ENCODE measurements around the gene PRELID2.

PRELID2 gene

DNA sequence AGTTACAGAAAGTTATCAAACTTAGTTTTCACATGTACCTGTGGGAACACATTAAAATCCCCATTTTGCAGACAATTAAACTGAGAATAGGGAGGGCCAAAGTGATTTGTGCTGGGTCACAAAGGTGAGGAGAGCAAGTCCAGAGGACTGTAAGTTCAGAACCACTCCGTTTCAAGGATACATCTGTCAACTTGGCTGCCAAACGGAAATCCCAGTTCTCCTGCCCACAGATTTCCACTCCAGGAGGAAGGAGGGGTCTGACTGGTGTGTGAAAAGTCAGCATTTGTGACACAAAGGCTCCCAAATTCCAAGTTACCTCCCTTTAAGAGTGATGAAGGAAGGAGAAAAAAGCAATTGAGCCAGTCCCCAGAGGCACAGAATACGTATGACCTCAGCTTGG, 42.3 kb downstream of the PRELID2 start:
- no peak for DNase-seq

DNA sequence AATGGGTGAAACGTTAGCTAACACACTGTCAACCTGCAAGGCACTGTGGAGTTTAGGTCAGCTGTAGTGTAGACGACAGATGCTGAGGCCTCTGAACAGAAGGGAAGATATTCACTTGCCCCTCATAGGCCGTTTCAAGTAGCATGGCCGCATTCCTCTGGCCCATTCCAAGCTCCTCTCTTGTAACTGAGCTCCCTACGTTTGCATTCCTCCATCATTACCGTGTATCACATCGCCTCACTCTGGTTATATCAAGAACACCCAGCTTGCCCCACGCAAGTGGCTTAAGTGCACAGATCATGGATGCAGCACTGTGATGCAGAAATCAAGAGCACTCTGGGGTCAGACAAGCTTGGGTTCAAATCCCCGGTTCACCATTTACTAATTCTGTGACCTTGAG, 43.3 kb downstream of the PRELID2 start:
- no peak for DNase-seq

DNA sequence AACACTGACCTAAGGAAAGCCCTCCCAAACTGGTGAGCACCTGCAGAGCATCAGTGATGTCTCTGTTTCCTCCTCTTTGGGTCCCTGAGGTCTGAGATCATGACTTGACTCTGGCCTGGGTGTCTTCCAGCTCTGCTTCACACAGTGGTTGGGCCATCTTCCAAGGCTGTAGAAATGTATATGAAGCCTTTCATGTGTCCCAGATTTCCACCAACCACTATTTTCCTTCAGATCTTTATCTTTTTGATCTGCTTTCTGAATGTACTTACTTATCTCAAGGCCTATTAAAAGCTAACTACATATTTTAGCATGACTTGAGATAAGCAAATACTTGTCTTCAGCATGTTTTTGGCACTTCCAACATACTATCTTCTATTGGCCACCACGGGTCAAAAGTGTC, 47.1 kb downstream of the PRELID2 start:
- no peak for DNase-seq

DNA sequence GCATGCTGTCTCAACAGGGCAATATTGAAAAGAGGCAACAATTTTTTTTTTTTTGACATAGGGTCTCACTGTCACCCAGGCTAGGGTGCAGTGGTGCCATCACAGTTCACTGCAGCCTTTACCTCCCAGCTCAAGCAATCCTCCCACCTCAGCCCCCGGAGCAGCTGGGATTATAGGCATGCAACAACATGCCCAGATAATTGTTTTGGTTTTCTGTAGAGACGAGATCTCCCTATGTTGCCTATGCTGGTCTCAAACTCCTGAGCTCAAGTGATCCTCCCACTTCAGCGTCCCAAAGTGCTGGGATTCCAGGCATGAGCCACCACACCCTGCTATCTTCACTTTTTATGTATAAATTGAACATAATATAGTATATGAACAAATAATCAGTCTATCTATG, 47.6 kb downstream of the PRELID2 start:
- DNase-seq: no peak

DNA sequence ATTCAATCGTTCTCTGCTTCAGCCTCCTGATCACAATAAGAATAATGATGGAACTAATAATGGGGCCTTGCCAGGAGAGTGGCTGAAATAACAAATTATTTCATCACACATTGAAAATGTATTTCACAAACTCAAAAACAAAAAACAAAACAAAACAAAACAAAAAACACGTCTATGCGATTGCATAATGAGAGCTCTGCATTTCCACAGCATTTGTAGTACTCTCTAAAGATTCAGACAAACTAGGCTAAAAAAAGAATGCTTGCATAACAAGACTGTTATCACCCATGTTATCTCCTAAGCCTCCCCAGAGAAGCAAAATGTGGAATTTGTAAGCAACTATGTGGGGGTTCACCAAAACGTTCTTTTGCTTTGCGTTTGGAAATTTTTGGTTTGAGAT, 48.1 kb downstream of the PRELID2 start:
- DNase-seq: no peak

DNA sequence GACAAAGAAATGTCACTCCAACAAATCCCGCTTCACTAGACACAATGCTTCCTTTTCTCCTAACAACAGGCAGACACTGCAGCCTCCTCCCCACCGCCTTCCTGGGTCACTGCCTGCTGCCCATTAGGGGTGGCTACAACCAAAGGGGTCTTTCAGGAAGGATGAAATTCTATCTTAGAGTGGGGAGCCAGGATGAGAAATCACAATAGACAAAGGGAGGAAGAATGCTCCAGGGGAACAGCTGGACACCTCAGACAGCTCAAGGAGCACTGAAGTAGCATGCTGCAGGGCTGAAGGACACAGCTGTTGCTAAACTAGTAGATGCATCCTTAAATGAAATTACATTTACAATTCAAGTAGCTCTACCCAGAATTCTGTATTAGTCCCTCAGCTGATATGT, 54.2 kb downstream of the PRELID2 start:
- DNase-seq: no peak

DNA sequence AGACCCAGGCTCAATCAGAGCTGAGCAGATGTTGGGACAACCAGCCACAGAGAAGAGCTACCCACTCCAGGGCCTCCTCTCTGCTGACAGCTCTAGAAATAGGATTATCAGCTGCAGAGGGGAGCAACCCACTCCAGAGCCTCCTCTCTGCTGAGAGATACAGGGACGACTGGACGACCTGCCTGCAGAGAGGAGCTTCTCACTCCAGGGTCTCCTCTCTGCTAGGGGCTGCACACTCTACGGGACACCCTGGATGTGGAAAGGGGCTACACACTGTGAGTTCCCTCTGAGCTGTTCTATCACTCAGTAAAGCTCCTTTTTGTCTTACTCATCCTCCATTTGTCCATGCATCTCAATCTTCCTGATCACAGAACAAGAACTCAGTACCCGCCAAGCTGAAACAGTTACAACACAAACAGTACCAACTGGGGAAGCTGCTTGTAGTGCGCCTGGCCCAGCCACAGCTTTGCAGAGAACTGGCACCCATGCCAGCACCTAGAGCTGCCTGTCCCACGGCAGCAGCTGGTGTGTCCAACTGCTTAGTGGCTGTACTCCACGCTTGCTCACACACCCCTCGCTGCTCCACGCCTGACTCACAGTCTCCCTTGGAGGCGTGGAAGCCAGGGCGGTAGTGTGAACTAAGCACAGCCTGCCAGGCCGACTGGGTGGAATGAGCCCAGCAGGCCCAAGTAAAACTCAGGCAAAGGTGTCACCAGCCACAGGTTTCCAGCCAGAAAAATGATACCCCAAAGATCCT, 56.8 kb downstream of the PRELID2 start:
- DNase-seq: no peak

DNA sequence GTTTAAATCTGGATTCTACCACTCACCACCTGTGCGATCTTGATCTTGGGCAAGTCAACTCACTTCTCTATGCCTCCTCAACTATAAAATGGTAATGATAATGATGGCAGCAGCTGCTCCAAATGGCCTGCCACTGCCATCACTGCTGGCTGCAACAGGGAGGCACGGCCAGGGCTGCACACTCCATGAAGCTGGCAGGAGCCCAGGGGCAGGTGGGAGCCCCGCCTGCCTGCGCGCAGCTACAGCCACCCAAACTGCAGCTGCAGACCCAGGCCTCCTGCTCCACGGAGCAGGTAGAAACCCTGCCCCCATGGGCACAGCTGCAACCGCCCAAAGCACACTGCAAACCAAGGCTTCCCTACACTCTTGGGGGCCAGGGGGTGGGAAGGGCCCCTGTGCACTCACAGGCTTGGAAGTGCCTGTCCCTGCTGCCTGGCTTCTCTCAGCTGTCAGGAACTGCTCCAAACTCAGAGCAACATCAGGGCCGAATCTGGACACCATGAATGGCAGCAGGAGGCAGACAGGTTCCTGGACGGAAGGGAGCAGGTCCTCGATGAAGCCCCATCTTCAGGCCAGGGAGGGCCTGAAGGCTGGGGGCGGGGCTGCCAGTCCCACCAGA, 57.6 kb downstream of the PRELID2 start:
- DNase-seq: no peak

DNA sequence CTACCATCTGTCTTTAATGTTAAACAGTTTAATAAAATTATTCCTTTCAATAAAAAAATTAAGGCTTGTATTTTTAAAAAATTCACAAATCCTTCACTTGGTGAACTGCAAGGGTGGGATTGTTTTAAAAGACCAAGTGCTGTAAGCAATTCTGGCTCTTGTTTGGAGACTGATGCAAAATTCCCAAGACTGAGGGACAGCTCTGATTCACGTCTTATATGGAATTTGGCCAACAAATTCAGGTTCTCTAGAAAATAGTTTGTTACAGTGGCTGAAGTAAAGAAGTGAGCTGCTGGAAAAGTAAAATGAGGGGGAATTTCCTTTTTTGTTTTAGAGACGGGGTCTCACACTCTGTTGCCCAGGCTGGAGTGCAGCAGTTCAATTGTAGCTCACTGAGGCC, 58.3 kb downstream of the PRELID2 start:
- DNase-seq: no peak

DNA sequence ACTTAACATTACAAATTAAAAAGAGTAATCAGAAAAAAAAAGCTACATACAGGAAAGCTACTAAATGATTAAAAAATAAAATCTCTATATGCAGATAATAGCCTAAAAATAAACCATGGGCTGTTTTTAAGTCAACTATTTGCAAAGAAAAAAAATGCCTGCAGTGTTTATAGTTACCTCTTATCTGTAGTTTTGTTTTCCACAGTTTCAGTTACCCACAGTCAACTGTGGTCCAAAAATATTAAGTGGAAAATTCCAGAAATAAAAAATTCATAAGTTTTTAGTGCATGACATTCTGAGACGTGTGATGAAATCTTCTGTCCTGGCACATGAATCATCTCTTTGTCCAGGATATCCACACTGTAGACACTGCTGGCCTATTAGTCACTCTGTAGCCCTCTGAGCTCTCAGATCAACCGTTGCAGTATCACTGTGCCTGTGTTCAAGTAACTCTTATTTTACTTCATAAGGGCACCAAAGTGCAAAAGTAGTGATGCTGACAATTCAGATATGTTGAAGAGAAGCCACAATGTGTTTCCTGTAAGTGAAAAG, 59.2 kb downstream of the PRELID2 start:
- DNase-seq: peak; percentile 64 to 89

DNA sequence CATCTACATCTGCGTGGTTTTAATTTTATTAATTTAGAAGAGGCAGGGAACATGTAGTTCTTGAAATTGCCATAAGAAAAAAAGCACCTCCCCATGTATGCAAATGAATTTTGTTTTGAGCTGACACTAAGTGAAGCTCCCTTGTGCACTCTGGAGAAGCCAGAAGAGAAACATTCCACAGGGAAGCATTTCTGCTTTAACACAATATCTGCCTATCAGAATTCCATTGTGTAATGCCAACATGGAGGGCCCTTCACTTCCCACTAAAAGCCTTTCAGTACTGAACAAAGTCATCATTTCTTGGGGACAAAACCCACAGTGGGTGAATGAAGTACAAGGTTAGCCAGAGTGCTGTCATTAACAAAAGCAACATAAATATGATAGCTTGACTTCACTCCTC, 59.7 kb downstream of the PRELID2 start:
- DNase-seq: no peak

DNA sequence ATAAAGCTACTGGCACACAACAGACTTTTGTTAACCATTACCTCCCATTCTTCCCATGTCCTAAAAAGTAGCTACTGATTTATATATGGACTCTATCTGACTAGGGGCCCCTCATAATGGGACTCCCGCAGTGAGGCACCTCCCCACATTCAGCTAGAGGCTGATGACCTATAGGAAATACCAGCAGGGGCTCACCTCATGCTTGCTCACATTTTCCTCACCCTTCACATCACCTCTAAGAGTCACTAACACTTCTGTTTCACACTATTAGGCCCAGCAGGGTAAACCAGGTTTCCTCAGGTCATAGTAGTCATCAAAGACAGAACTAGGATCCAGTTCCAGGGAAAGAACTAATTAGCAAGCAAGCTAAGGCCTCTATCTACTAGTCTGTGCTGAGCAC, 60.7 kb downstream of the PRELID2 start:
- no peak for DNase-seq

DNA sequence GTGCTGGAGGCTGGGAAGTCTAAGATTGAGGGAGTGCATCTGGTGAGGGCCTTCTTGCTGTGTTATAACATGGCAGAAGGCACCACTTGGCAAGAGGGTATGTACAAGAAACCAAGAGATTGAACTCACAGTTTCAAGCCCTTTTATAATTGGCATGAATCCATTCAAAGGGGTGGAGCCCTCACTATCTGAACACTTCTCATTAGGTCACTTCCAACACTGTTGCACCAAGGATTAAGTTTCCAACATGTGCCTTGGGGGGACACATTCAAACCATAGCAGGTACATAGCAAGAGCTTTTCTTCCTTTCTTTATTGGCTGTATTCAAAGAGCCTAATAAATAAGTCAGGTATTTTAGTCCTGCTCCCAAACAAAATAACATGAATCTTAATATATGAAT, 62.7 kb downstream of the PRELID2 start:
- DNase-seq: no peak

DNA sequence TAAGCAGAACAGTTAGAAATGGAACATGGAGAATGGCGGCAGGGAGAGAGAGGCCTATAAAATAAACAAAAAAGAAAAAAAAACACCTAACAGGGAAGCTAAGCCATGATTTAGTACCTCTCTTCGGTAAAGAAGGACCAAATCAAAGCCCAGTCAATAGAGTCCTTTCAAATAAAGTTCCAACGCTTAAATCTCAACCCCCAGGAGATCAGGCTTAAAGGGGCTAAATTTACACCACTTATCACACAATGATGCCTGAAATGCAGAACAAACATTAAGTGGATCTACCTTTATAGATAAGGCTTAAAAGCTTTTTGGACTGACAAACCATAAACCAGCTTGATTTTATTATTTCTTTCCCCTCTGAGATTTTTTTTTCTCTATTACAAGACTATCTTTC, 66.3 kb downstream of the PRELID2 start:
- DNase-seq: no peak

DNA sequence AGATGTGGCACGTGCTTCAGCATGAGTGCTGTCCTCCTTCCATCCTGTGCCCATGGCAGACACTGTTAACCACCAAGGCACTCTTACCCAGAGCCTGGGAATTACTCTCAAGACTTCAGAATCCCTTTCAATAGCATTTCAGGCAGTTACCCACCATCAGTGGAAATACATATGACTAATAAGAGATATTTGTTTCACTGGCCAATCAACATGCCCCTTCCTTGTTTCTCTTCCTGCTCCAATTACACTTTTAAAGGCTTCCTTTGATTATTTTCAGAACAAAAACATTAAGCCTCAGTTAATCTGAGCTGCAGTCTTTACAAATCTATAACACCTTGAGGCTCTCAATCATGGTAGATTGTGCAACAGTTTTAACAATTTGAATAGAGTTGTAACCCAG, 70.8 kb downstream of the PRELID2 start:
- no peak for DNase-seq

DNA sequence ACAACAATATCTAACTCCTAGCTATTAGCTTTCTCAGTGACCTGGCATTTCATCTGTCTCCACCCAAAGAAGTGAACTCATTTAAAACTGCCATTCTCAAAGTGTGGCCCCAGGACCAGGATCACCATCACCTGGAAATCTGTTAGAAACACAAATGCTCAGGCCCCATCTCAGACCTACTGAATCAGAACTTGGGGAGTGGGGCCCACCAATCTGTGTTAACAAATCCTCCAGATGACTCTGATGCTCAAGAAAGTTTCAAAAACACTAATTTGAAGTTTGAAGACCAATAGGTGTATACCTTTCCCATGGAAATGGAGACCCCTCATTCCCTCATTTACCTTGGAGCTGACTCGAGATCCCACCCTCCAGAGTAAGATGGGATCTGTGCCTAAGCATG, 72.3 kb downstream of the PRELID2 start:
- no peak for DNase-seq

DNA sequence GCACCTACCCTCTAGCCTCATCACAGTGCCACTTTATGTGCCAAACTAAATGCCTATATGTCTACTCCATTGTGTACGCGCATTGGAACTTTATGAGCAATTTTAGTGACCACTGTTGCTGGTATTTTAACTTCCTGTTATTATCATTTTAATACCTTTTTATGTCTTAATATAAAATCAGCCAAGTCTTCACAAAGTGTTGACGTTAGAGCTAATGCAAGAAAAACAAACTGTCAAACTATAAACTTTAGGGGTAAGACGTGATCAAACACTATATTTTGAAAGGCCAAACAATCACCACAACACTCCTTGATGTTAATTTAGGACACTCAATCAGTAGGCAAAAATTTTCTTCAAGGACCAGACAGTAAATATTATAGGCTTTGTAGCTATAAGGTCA, 73.9 kb downstream of the PRELID2 start:
- DNase-seq: no peak

DNA sequence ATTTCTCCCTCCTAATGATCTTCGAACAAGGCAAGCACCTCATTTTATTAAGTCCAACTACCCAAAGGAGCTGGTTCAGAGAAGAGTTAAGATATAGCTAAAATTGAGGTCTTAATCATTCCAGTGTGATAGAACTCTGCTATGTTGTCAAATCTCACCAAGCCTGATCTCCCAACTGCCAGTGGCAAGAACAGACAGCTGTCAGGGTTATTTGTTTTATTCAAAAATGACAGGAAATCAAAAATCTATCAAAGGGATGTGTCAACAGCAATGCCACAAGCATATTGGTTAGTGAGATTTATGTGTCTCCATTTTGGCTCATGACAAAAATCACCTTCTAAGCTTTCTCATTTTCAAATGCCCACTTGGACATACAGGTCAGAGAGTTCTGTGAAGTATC, 74.5 kb downstream of the PRELID2 start:
- no peak for DNase-seq

DNA sequence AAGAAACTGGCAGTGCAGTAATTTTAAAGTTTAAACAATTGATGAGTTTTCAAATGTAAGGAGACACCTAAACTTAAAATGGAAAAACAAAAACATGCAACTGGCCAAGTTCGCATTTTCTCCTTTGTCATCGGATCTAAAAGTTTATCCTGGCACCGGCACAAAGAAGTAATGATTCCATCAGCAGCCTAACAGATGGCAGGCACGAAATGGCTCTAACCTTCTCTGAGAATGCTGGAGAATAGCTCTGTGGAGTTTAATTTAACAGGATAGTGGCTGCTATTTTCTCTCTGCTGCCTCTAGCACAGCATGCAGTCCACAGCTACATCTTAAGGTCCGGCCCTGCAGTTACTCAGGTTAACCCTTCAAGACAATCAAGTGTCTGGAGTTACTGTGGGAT, 82.2 kb downstream of the PRELID2 start:
- DNase-seq: no peak

DNA sequence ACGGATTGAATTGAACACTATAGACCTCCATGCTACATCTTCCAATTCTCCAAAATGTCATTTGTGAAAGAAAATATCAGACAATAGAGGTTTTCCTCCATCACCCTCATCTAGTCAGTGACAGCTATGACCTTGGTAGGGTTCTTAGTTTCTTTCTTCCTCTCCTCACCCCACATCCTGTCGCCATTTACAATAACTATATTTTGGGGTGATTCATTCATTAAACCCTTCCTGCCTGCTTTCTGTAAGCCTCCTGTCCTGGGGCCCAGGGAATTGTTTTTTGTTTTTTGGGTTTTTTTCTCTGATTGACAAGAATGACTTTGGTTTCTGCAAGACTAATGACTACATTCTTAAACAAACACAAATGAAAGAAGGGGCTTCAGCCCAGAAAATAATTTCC, 82.6 kb downstream of the PRELID2 start:
- no peak for DNase-seq

DNA sequence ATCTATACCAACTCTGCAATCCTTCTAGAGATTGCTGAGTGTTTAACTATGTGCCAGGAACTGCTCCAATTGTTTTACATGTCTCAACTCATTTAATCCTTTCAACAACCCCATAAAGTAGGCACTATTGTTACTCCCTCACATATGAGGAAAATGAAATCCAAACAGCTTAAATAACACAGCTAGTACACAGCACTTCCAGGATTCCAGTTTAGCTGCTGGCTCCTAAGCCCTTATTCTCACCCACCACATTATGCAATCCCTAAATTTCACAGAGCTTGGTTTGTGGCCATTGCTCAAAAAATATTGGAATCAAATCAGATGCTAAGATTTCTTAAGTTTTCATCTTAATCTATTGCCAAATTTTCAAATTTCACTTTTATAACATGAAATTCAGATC, 84.9 kb downstream of the PRELID2 start:
- no peak for DNase-seq

DNA sequence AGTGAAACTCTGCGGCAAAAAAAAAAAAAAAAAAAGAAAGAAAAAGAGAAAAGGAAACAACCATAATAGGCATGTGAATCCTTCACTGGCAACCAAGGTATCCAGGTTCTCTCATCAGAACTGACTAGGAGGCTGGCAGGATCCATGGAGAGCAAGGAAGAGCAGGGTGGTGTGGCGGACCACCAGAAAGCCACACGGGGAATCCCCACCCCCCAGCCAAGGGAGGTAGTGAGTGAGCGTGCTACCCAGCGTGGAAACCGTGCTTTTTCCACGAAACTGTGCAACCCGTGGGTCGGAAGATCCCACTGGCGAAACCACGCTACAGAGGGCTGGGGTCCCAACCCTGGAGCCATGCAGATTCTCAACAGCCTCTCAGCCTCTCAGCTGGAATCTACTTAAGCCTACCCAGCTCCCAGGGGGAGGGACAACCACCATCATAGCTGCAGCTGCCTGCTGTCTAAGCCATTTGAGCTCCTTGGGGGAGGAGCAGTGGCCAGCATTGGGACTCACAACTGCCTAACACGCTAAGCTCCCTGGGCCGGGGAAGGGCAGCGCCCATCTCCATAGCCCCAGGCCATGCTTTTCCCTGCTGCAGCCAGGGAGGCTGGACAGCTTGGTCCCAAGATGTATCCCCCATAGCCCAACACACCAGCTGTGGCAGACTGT, 91.6 kb downstream of the PRELID2 start:
- no peak for DNase-seq

DNA sequence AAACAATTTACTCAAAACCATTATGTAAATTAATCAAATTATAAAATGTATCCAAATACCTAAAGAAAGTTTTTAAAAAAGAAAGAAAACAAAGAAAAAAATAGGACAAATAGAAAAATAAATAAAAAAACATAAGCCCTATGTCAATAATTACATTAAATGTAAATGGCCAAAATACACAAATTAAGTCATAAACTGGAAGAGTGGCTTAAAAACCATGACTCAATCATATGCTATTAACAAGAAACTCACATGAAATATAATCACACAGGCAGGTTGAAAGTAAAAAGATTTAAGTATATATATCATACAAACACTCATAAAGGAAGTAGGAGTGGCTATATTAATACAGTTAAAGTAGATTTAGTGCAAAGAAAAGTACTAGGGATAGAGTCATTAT, 95.3 kb downstream of the PRELID2 start:
- no peak for DNase-seq

DNA sequence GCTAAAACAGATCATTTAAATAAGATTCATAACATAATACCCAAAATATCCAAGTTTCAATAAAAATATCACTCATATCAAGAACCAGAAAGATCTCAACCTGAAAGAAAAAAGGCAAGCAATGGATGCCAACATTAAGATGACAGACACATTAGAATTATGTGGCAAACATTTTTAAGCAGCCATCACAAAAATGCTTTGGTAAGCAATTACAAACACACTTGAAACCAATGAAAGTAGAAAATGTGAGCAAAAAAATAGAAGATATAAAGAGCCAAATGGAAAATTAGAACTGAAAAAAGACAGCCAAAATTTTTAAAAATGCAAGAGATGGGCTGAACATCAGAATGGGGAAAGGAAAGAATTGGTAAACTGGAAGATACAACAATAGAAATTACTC, 96.9 kb downstream of the PRELID2 start:
- no peak for DNase-seq
